SK-N-DZ (cell line): ENCODE data around the gene C11orf42.

ENCODE experiments used
- DNase-seq: peaks from one replicate; pipeline ENCODE4 v3.0.0-alpha.2; 2015; ENCODE audit warnings: low spot score

Gene C11orf42

DNA sequence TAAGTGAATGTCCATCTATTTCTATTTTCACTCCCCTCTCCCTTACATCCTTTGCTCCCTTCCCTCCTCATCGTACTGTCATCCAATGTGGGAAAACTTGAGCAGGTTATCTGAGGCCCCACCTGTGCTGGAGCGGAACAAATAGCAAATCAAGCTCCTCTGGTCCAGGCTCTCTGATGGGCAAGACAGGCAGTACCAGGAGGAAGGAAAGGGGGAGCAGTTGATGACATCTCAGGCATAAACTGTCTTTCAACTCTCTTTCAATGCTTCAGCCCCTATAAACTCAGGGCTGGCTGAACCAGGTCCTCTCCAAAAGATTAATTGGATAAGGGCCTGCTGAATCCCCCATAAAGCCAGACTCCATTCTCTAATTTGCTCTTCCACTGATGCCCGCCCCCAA, 52.8 kb downstream of the C11orf42 start:
- no peak for DNase-seq

DNA sequence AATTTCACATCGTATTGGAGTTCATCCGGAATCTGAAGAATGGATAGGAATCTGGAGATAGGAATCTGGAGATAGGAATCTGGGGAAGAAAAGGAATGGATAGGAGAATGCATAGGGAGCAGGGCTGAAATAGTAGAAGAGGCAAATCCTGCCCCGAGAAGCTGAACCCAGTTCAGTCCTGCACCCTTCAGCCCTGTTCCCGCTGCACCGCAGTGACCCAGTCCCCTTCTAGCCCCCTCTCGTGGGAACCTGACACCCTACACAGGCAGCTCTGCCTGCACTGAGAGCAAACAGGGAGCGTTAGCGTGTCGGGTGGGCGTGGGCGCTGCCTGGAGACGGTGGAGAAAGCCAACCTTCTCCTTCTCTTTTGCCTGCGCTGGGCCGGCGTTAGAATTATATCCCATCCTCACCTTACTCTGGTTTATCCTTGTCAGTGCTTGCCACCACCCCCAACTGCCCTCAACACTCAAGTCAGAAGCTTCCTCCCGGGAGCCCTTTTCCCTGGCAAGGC, 53.3 kb downstream of the C11orf42 start:
- no peak for DNase-seq

DNA sequence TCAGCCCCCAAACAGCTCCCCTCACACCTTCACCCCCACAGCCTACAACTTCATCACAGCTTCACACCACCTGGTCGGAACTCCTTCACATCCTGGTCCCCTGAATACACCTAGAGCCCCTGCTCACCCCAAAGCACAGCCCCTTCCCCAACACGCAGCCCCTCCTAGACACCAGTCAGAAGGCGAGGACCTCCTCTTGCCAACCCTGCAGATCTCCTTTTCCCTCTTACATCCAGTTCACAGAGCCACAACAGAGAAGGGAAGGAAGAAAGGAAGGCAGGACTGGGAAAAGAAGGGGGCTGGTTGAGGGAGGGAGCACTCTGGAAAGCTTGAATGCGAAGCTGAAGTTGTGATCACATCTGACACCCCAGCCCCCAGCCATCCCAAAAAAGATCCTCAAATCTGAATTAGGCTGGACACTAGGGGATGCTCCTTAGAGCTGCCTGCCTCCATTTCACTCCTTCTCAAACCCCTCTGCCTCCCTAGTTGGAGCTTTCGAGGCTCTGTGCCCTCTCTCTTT, 54.9 kb downstream of the C11orf42 start:
- no peak for DNase-seq
